Bronchial epithelial cell (primary cell): ENCODE data around the gene CDRT4. TPM values are rescaled to one million over a fixed set of nuclear protein-coding genes. Genes with fewer than 3 reads are reported as not detected.

ENCODE experiments used
- DNase-seq: peaks from one replicate; pipeline ENCODE4 v3.0.0-alpha.2; 2010; ENCODE audit warnings: low read depth
- FAIRE-seq: peaks from 2 replicates; lab custom pipeline; 2011; peaks lifted over from hg19 to GRCh38; lab: Jason Lieb, UNC
- H3K27me3 ChIP-seq: 2 replicates; pipeline ENCODE4 v1.5.1; 2011; ENCODE audit warnings: low read length; ENCODE audit not compliant: control insufficient read depth, insufficient read depth
- H3K36me3 ChIP-seq: 2 replicates; pipeline ENCODE4 v1.5.1; 2011; ENCODE audit warnings: low read length; ENCODE audit not compliant: control insufficient read depth, insufficient read depth
- H3K4me3 ChIP-seq: 2 replicates; pipeline ENCODE4 v1.5.1; 2011; ENCODE audit warnings: mild to moderate bottlenecking, low read depth, low read length, control low read depth
- CTCF ChIP-seq: IDR thresholded peaks from 2 replicates; pipeline ENCODE4 v1.5.1; 2011; ENCODE audit warnings: mild to moderate bottlenecking, moderate library complexity, low read length, control low read depth, inconsistent platforms; ENCODE audit not compliant: insufficient read depth, severe bottlenecking
- total RNA-seq: library from RNA; depleted of rRNA; stranded (reverse); fragments of >200 nt; gene quantifications from 2 replicates; pipeline ENCODE4 v1.2.1, GENCODE V29; 2014

Gene CDRT4
- total RNA-seq, 1 donor from 2014 or later: 1.1 TPM

- Histone ChIP-seq H3K27me3 (no peaks in the 10 kb centered on the region), H3K4me3 (no peak overlapping the region), H3K36me3 (peaks cover 4% of the 10 kb centered on the region)
- TF ChIP-seq CTCF: no peak
- FAIRE-seq: peak; percentile 50
- DNase-seq: no peak
Measured at GRCh38 chr17:15492186-15492585, 24.8 kb upstream of the CDRT4 start.

- Histone ChIP-seq H3K36me3 (peaks cover 2% of the 10 kb centered on the region), H3K4me3 (no peak overlapping the region), H3K27me3 (no peaks in the 10 kb centered on the region)
- FAIRE-seq (no peak), DNase-seq (peak; percentile 31)
- TF ChIP-seq CTCF: no peak
Measured at GRCh38 chr17:15490634-15491261, 23.3 kb upstream of the CDRT4 start.

DNA sequence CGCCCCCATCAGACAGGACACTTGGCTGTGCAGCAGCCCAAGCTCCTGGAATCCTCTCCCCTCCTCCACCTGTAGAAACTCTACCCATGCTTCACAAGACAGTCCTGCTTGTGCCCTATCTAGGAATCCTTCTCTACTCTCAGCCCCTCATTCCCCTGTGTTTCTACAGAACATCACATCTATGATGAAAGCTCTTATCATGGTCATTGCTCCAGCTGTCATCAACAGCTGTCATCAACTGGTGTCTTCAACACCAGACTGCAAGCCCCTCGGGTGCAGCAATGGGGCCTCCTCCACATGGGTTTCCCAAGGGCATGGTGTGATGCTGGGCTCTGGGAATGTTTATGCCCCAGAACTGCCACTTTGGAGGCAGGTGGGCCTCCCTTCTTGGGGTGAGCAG lies 21.1 kb upstream of the CDRT4 start:
- DNase-seq: no peak

DNA sequence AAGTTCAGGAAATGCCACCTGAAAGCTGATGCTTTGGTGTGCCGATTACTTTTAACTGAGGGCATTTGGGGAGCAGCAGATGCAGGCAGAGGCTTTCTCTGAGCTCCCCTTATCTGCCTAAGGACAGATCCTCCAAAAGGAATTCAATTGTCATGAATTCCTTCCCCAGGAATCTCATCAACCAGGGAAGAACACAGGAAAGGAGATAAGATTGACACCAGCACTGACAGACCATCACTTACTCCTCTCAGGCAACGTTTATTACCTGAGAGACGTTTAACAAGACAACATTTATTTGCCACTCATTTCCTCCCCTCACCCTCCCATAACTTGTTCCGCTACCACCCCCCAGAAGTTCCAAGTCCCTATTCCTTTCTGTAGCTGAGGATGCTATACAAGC lies 17.6 kb upstream of the CDRT4 start:
- no peak for TF ChIP-seq CTCF
- DNase-seq (no peak), FAIRE-seq (no peak)
- H3K27me3 ChIP-seq: no peaks in the 10 kb centered on the region
- peaks cover 1% of the 10 kb centered on the region for H3K36me3 ChIP-seq
- H3K4me3 ChIP-seq: no peak overlapping the region

More for the DNA sequence above, 21.1 kb upstream of the CDRT4 start:
- Histone ChIP-seq H3K4me3 (no peak overlapping the region), H3K36me3 (peaks cover 1% of the 10 kb centered on the region), H3K27me3 (no peaks in the 10 kb centered on the region)
- TF ChIP-seq CTCF: no peak
- FAIRE-seq: no peak

DNA sequence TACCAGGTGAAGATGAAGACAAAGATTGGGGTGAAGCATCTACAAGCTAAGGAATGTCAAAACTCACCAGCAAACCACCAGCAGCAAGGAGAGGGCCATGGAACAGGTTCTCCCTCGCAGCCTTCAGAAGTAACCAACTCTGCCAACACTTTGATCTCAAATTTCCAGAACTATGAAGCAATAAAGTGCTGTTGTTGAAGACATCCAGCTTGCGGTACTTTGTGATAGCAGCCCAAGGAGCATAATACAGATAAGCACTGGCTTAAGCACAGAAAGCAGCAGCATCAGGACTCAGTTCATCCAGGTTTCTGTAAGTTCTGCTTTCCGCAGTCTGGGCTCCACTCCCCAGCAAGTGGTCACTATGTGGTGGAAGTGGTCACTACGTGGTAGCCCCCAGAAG lies 16.0 kb upstream of the CDRT4 start:
- Histone ChIP-seq H3K4me3 (no peak overlapping the region), H3K27me3 (no peaks in the 10 kb centered on the region), H3K36me3 (peaks cover 1% of the 10 kb centered on the region)
- DNase-seq: no peak
- no peak for TF ChIP-seq CTCF
- FAIRE-seq: peak; percentile 50

DNA sequence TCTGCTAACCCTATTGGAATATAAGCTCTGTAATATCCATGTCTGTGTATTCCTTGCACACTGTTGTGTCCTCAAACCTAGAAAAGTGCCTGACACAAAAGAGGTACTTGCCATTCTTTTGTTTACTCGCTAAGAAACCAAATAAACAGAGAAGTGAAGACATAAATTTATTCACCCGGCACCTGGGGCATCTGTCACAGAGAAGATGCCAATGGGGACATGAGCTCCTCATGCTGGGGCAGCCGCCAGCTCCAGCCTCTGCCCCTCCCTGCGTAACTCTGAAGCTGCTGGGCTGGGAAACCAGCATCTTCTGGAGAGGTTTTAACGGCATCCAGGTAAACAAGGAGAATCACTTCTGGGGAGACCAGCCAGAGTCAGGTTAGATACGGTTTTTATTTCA lies 15.1 kb upstream of the CDRT4 start:
- TF ChIP-seq CTCF: no peak
- H3K4me3 ChIP-seq: no peak overlapping the region
- H3K36me3 ChIP-seq: peaks cover 1% of the 10 kb centered on the region
- H3K27me3 ChIP-seq: no peaks in the 10 kb centered on the region
- FAIRE-seq (no peak), DNase-seq (no peak)
